Hepatic stellate cell (primary cell): Measurements from ENCODE around the gene GDF9.

Experiments used
- DNase-seq: peaks from one replicate; pipeline ENCODE4 v3.0.0; 2011; ENCODE audit warnings: low spot score

Gene GDF9

GRCh38 chr5:132836852-132837251 is 29.4 kb downstream of the GDF9 start:
- no peak for DNase-seq

- DNase-seq = no peak
These were observed 32.2 kb downstream of the GDF9 start for GRCh38 chr5:132834057-132834456.

- DNase-seq = no peak
These were observed 33.7 kb downstream of the GDF9 start for GRCh38 chr5:132832612-132833011.

- no peak for DNase-seq
These were observed 35.0 kb downstream of the GDF9 start for GRCh38 chr5:132831095-132831860.

GRCh38 chr5:132830436-132831094 is 35.7 kb downstream of the GDF9 start, which contains the start of gene SHROOM1:
SHROOM1 (minus strand) TSS chr5:132830647; CDS start chr5:132826140, 4,507 bp downstream.
- DNase-seq = peak; percentile 68

GRCh38 chr5:132829742-132830435 is 36.4 kb downstream of the GDF9 start:
- DNase-seq = peak; percentile 91

GRCh38 chr5:132828846-132829494 is 37.3 kb downstream of the GDF9 start:
- DNase-seq = no peak

GRCh38 chr5:132827943-132828673 is 38.2 kb downstream of the GDF9 start:
- no peak for DNase-seq

GRCh38 chr5:132826424-132827082 is 39.7 kb downstream of the GDF9 start:
- DNase-seq = no peak

- DNase-seq = no peak
These were observed 40.4 kb downstream of the GDF9 start for GRCh38 chr5:132825834-132826391.

- DNase-seq = no peak
These were observed 41.0 kb downstream of the GDF9 start for GRCh38 chr5:132825033-132825833.

GRCh38 chr5:132824426-132824825 is 41.8 kb downstream of the GDF9 start:
- DNase-seq = no peak

GRCh38 chr5:132823481-132824050 is 42.7 kb downstream of the GDF9 start:
- no peak for DNase-seq

GRCh38 chr5:132822650-132823480 is 43.4 kb downstream of the GDF9 start:
- DNase-seq = no peak

- DNase-seq = no peak
These were observed 44.5 kb downstream of the GDF9 start for GRCh38 chr5:132821791-132822190.

GRCh38 chr5:132821350-132821749 is 44.9 kb downstream of the GDF9 start:
- DNase-seq = no peak

- peak; percentile 93 for DNase-seq
These were observed 46.0 kb downstream of the GDF9 start for GRCh38 chr5:132820162-132820754.

- no peak for DNase-seq
These were observed 46.8 kb downstream of the GDF9 start for GRCh38 chr5:132819468-132819867.
